Measurements from ENCODE around the gene GIGYF2.

Gene GIGYF2

DNA sequence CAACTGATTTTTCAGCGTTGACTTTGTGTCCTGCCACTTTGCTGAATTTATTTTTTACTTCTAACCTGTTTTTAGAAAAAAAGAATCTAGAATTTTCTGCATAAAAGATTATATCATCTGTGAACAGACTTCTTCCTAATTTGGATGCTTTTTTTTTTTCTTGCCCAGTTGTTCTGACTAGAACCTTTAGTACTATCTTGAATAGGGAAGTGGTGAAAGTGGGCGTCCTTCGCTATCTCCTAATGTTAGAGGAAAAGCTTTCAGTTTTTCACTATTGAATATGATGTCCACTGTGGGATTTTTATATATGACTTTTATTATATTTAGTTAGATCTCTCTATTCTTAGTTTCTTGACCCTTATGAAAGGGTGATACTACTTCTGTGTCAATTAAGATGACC is 105.0 kb downstream of the GIGYF2 start:
- Mint-ChIP-seq H3K36me3 (ENCODE audit: low read depth) (peaks cover 84% of the 10 kb centered on the region), H3K27me3 (ENCODE audit: low read depth, poor library complexity) (peaks cover 3% of the 10 kb centered on the region), H3K4me3 (no peak overlapping the region), H3K27ac (no peak overlapping the region), H3K9me3 (peaks cover 14% of the 10 kb centered on the region), H3K4me1 (no peaks in the 10 kb centered on the region)
- TF ChIP-seq CTCF (IDR thresholded peaks at IDR 0.05) = no peak
- no peak for DNase-seq

DNA sequence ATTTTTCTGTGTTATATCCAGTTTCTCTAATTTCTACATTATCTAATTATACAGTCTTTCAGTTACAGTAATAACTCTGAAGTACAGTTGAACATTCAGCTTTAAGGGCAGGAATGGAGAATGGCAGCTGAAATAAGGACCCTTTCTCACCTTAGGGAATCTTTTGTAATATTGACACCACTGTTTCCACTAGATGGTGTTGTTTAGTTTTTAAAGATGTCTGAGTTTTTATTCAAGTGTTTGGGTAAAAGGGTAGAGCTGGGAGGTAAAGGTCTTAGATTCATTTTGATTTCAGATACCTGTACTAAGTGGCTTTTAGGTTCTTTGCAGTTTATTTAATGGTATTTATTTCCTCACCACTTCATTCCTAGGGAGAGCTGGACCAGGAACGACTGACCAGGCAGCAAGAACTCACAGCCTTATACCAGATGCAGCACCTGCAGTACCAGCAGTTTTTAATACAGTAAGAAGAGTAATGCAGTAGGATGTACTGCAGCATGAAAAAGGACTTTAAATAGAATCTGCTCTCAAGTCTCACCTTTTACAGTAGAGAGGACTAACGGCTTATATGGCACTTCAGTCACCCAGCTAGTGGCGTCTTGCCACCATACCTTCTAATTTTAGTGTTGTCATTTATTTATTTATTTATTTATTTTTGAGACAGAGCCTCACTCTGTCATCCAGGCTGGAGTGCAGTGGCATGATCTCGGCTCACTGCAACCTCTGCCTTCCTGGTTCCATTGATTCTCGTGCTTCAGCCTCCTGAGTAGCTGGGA is 112.4 kb downstream of the GIGYF2 start:
- DNase-seq = no peak
- H3K4me1 Mint-ChIP-seq = no peaks in the 10 kb centered on the region

GRCh38 chr2:232810444-232810843 is 113.3 kb downstream of the GIGYF2 start:
- Mint-ChIP-seq H3K4me1 (no peaks in the 10 kb centered on the region), H3K27ac (no peak overlapping the region), H3K9me3 (no peaks in the 10 kb centered on the region), H3K4me3 (no peak overlapping the region), H3K36me3 (ENCODE audit: low read depth) (peaks cover 71% of the 10 kb centered on the region), H3K27me3 (ENCODE audit: low read depth, poor library complexity) (peaks cover 3% of the 10 kb centered on the region)
- no peak for DNase-seq
- no peak for TF ChIP-seq CTCF (IDR thresholded peaks at IDR 0.05)

More for the DNA sequence above, 112.4 kb downstream of the GIGYF2 start:
- TF ChIP-seq CTCF (IDR thresholded peaks at IDR 0.05) = no peak
- Mint-ChIP-seq H3K9me3 (no peaks in the 10 kb centered on the region), H3K27me3 (ENCODE audit: low read depth, poor library complexity) (peaks cover 3% of the 10 kb centered on the region), H3K27ac (no peak overlapping the region), H3K4me3 (no peak overlapping the region), H3K36me3 (ENCODE audit: low read depth) (peaks cover 71% of the 10 kb centered on the region)

DNA sequence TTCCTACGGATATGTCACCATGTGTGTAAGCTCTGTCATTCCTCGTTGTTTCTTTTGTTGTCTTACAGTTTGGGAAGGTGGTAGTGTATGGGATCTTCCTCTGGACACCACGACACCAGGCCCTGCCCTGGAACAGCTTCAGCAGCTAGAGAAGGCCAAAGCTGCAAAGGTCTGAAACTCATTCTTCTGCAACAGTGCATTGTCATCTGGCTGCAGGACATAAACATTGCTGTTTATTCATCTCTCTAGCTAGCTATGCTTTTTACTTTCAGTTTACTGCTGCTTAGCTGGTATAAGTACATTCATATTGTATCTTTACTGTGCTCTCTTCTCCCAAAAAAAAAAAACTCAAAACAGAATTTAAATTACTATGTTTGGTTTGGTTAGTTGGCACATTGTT is 118.4 kb downstream of the GIGYF2 start:
- peaks cover 85% of the 10 kb centered on the region for H3K36me3 Mint-ChIP-seq (ENCODE audit: low read depth)
- TF ChIP-seq CTCF (IDR thresholded peaks at IDR 0.05) = no peak
- DNase-seq = no peak
- H3K4me1 Mint-ChIP-seq = peaks cover 11% of the 10 kb centered on the region
- no peak overlapping the region for H3K27ac Mint-ChIP-seq
- H3K4me3 Mint-ChIP-seq = no peak overlapping the region
- H3K27me3 Mint-ChIP-seq (ENCODE audit: low read depth, poor library complexity) = no peaks in the 10 kb centered on the region
- H3K9me3 Mint-ChIP-seq = no peaks in the 10 kb centered on the region

DNA sequence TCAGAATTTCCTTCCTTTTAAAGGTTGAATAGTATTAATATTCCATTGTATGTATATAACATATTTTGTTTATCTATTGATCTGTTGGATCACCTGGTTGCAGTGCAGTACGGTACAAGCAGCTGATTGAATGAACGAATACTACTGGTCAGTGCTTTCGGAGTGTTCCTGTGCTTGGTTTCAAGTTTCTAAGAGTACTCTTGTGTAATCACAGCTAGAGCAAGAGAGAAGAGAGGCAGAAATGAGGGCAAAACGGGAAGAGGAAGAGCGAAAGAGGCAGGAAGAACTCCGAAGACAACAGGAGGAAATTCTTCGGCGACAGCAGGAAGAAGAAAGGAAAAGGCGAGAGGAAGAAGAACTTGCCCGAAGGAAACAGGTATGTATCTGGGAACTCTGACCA is 119.5 kb downstream of the GIGYF2 start:
- Mint-ChIP-seq H3K4me1 (peaks cover 17% of the 10 kb centered on the region), H3K36me3 (ENCODE audit: low read depth) (peaks cover 88% of the 10 kb centered on the region), H3K27ac (peak overlapping the region; percentile 88), H3K27me3 (ENCODE audit: low read depth, poor library complexity) (no peaks in the 10 kb centered on the region), H3K9me3 (no peaks in the 10 kb centered on the region), H3K4me3 (no peak overlapping the region)
- DNase-seq = no peak
- no peak for TF ChIP-seq CTCF (IDR thresholded peaks at IDR 0.05)

GRCh38 chr2:232817756-232818155 is 120.6 kb downstream of the GIGYF2 start:
- TF ChIP-seq CTCF (IDR thresholded peaks at IDR 0.05) = no peak
- no peak for DNase-seq
- Mint-ChIP-seq H3K9me3 (no peaks in the 10 kb centered on the region), H3K27me3 (ENCODE audit: low read depth, poor library complexity) (no peaks in the 10 kb centered on the region), H3K27ac (no peak overlapping the region), H3K4me1 (peaks cover 17% of the 10 kb centered on the region), H3K4me3 (no peak overlapping the region), H3K36me3 (ENCODE audit: low read depth) (peaks cover 89% of the 10 kb centered on the region)

Measured in nephron progenitor cell (in vitro differentiated cells).